Adrenal gland (tissue), 12 donors: ENCODE data around the gene ITPRIPL1. TPM values are rescaled to one million over a fixed set of nuclear protein-coding genes. Genes with fewer than 3 reads are reported as not detected.
A peak's percentile ranks its signal among the peaks of the same experiment; 100 is the strongest.

Source experiments
- DNase-seq, 7 donors: peaks; one replicate each; pipeline ENCODE4 v3.0.0-alpha.2; 2019 to 2020
- H3K27ac ChIP-seq, 5 donors: fragments of 200-600 bp; sonication (generic) in 4 of 5; 1 replicate in 3 of 5; 2 replicates in 2 of 5; pipeline versions ENCODE4 v1.5.1 to v1.8.0; 2016 to 2020; ENCODE audit warnings: mild to moderate bottlenecking in 1 of 5
- H3K27me3 ChIP-seq: fragments of 200-600 bp; 2 replicates; pipeline ENCODE4 v1.8.0; 2021
- H3K36me3 ChIP-seq, 2 donors: fragments of 200-600 bp; replicated peaks in 1 of 2; 1 replicate in 1 of 2; 2 replicates in 1 of 2; pipeline versions ENCODE4 v1.5.1 to v1.8.0; 2018 to 2022
- H3K4me1 ChIP-seq, 2 donors: fragments of 200-600 bp; replicated peaks in 1 of 2; 1 replicate in 1 of 2; 2 replicates in 1 of 2; pipeline versions ENCODE4 v1.5.1 to v1.8.0; 2018 to 2021
- H3K4me3 ChIP-seq, 4 donors: fragments of 200-600 bp; sonication (generic) in 3 of 4; one replicate each; pipeline ENCODE4 v1.5.1; 2016 to 2018
- H3K9me3 ChIP-seq, 3 donors: fragments of 200-600 bp; sonication (generic) in 1 of 3; replicated peaks in 1 of 3; 1 replicate in 2 of 3; 2 replicates in 1 of 3; pipeline versions ENCODE4 v1.5.1 to v1.8.0; 2016 to 2021
- POLR2A ChIP-seq, 2 donors: fragments of 450-650 bp; IDR thresholded peaks; one replicate each; pipeline ENCODE4 v1.6.1; 2017; ENCODE audit warnings: antibody characterized with exemption in 2 of 2, mild to moderate bottlenecking in 2 of 2, moderate library complexity in 1 of 2
- WGBS, 4 donors: extraction: QIAGEN DNeasy Blood & Tissue Kit in 2 of 4; methylation state at CpG; one replicate each; pipeline versions ENCODE4 v1.1.5 to v1.1.7; 2013 to 2017; 5-methylcytosine and 5-hydroxymethylcytosine counted together
- intact Hi-C, 2 donors: fragments of 100-400 bp; cut with DNase I; formaldehyde crosslinking; loops; one replicate each; pipeline versions ENCODE4 v1.14.1 to v1.15.0; 2022 to 2023
- polyA plus RNA-seq, 3 donors: library from polyadenylated mRNA; stranded (reverse); fragments of 200-250 nt in 2 of 3; fragments of 350-450 nt in 1 of 3; fragmentation: Illumina TruSeq in 1 of 3; extraction: RNeasy Lipid Tissue Mini Kit (QIAGEN cat#74804) in 1 of 3; gene quantifications; one replicate each; pipeline ENCODE4 v1.2.3, GENCODE V29; 2013 to 2014
- total RNA-seq, 9 donors: library from RNA; depleted of rRNA in 4 of 9; stranded (reverse); fragments of >200 nt in 4 of 9; fragments of 120-200 nt in 1 of 9; fragmentation: NEBNext Ultra II Directional in 1 of 9; extraction: Animal tissue kit (Norgen Biotek cat#: 25700) in 1 of 9; gene quantifications; one replicate each; pipeline versions ENCODE4 v1.1.0 to v1.2.4, GENCODE V29; 2013 to 2023
- TF ChIP-seq, protein P1 (sequence below), 6 experiments: fragments of 450-650 bp in 4 of 6; fragments of 200-600 bp in 2 of 6; sonication (generic) in 1 of 6; IDR thresholded peaks; 1 replicate in 5 of 6; 2 replicates in 1 of 6; pipeline versions ENCODE4 v1.5.1 to v1.8.0; 2016 to 2021; ENCODE audit warnings: antibody characterized with exemption in 6 of 6, mild to moderate bottlenecking in 2 of 6, moderate library complexity in 1 of 6
- donor health status: healthy with polysubstance abuse.
- donor health status: Bipolar disorder and iron deficiency.
- donor health status: DM: yes; HTN: yes; CAD: no.
- donor health status: DM: no; HTN: no; CAD: no.
- donor health status: DM: no; HTN: no; CAD: no.
- donor health status: DM: yes; HTN: yes; CAD: no.

Gene ITPRIPL1
- total and polyA plus RNA-seq, 12 donors: 0.32 to 3.8 (median 0.81) TPM; not detected in 1

DNA sequence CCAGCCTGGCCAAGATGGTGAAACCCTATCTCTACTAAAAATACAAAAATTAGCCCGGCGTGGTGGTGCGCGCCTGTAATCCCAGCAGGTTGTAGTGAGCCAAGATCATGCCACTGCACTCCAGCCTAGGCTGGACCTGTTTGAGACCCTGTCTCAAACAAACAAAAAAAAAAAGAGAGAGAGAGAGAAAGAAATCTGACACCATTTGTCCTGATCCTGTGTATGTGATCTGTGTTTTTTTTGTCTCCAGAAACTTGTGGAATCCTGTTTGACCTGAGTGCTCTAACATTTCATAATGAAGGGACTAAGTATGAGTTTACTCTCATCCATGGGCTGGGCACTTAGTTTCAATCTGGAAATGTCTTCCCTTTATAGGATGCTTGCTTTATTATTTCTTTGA is 6.4 kb upstream of the ITPRIPL1 start:
- Histone ChIP-seq H3K4me3 (no peak overlapping the region), H3K27ac (no peak overlapping the region), H3K36me3 (no peaks in the 10 kb centered on the region), H3K4me1 (peaks cover 6 to 12% of the 10 kb centered on the region in 2 donors), H3K9me3 (no peaks in the 10 kb centered on the region), H3K27me3 (peaks cover 26% of the 10 kb centered on the region)
- TF ChIP-seq, protein P1, sequence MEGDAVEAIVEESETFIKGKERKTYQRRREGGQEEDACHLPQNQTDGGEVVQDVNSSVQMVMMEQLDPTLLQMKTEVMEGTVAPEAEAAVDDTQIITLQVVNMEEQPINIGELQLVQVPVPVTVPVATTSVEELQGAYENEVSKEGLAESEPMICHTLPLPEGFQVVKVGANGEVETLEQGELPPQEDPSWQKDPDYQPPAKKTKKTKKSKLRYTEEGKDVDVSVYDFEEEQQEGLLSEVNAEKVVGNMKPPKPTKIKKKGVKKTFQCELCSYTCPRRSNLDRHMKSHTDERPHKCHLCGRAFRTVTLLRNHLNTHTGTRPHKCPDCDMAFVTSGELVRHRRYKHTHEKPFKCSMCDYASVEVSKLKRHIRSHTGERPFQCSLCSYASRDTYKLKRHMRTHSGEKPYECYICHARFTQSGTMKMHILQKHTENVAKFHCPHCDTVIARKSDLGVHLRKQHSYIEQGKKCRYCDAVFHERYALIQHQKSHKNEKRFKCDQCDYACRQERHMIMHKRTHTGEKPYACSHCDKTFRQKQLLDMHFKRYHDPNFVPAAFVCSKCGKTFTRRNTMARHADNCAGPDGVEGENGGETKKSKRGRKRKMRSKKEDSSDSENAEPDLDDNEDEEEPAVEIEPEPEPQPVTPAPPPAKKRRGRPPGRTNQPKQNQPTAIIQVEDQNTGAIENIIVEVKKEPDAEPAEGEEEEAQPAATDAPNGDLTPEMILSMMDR (IDR thresholded peaks at IDR 0.05): no peak
- no peak for TF ChIP-seq POLR2A (IDR thresholded peaks at IDR 0.05)
- intact Hi-C loops: loop anchor here in 1 of 2 donors (10.0 kb wide), 1 partner anchor 186 kb away; the partner anchor contains the start of gene NEURL3
- no peak for DNase-seq
- WGBS, 4 donors: 84 to 96% (median 94%) methylated on average over 4 of the region's 4 CpGs

GRCh38 chr2:96319396-96319795 is 5.7 kb upstream of the ITPRIPL1 start:
- Histone ChIP-seq H3K27me3 (peaks cover 26% of the 10 kb centered on the region), H3K36me3 (no peaks in the 10 kb centered on the region), H3K9me3 (no peaks in the 10 kb centered on the region), H3K27ac (no peak overlapping the region), H3K4me1 (peaks cover 6 to 12% of the 10 kb centered on the region in 2 donors), H3K4me3 (no peak overlapping the region)
- TF ChIP-seq POLR2A (IDR thresholded peaks at IDR 0.05): no peak
- TF ChIP-seq, protein P1 (IDR thresholded peaks at IDR 0.05): no peak
- intact Hi-C loops: loop anchor here in 1 of 2 donors (10.0 kb wide), 1 partner anchor 185 kb away; the partner anchor contains the start of gene NEURL3
- no peak for DNase-seq
- 76 to 88% (median 82%) methylated on average over 1 of the region's 1 CpG for WGBS, 4 donors

DNA sequence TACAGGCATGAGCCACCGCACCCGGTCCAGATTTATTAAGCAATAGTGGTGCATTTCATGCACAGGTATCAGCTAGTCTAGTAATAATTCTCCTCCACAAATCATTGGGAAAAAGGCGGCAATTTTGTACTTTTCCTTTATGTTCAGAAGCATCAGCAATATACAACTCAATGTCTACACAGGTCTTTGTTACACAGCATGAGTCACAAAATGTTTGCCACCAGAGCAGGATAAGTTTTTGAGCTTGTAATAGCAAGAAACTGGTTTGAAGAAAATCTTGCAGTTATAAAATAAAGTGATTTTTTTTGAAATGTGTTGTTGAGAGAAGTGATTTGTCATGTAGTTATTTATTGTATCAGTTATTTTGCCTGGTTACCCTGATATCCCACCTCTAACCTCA is 4.8 kb upstream of the ITPRIPL1 start:
- no peaks in the 10 kb centered on the region for H3K9me3 ChIP-seq
- H3K36me3 ChIP-seq: no peaks in the 10 kb centered on the region
- peaks cover 9 to 19% of the 10 kb centered on the region in 2 donors for H3K4me1 ChIP-seq
- no peak for DNase-seq
- intact Hi-C loops: no loop called here
- no peak overlapping the region for H3K27ac ChIP-seq
- peaks cover 26% of the 10 kb centered on the region for H3K27me3 ChIP-seq
- WGBS, 4 donors: 78 to 89% (median 83%) methylated on average over 3 of the region's 3 CpGs
- no peak overlapping the region for H3K4me3 ChIP-seq
- TF ChIP-seq POLR2A (IDR thresholded peaks at IDR 0.05): no peak
- TF ChIP-seq, protein P1 (IDR thresholded peaks at IDR 0.05): no peak

DNA sequence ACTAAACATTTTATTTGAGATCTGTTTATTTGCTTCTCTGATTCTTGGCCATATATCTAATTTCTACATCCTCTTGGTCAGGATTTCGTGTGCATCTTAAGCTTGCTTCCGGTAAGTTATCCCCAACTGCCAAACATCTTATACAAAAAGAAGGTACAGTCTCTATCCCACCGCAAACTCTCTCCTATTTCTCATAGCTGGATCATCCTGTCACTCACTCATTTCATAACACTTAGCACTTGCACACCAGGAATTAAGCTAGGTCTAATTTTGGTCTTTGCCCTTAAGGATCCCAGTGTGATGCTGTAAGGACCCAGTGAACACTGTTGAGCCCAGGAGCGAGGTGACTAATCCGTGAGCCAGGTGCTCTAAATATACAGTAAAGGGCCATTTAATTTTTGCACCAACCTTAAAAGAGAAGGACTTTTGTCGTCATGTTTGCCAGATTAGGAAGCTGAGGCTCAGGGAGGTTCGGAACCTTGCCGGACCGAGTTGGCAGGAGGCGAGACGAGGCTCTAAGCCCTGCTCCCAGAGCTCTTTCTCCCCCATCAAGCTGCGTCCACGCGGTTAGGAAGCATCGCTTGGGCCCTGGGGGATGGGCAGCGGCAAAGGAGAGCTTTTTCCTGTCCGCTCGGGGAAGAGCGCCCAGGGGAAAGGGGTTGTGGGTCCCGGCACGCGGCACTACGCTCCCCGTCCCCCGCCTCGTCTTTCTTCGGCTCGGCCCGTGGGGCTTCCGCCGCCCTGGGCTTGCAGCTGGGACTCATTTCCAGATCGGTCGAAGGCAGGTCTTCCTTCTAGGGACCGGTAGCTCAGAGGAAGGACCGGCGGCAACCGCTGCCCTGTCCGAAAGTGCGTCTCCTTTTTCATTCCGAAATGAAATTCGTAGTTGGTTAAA is 4.1 kb upstream of the ITPRIPL1 start:
- intact Hi-C loops: no loop called here
- Histone ChIP-seq H3K27ac (no peak overlapping the region), H3K4me3 (peak overlapping the region in 2 of 4 donors; percentile 36 to 50), H3K9me3 (no peaks in the 10 kb centered on the region), H3K27me3 (peaks cover 26% of the 10 kb centered on the region), H3K36me3 (no peaks in the 10 kb centered on the region), H3K4me1 (peaks cover 10 to 22% of the 10 kb centered on the region in 2 donors)
- 7 to 12% (median 7%) methylated on average over 17 to 41 of the region's 41 CpGs for WGBS, 4 donors
- no peak for TF ChIP-seq POLR2A (IDR thresholded peaks at IDR 0.05)
- TF ChIP-seq, protein P1 (IDR thresholded peaks at IDR 0.05): no peak
- DNase-seq: peak in 2 of 7 donors; percentile 20 to 26
